ENCODE results near the gene PCDHA1. TPM values are rescaled to one million over a fixed set of nuclear protein-coding genes. Genes with fewer than 3 reads are reported as not detected.
A peak's percentile ranks its signal among the peaks of the same experiment; 100 is the strongest.

Gene PCDHA1
- total and polyA plus RNA-seq, 2 experiments from 2014 or later: 0.81 to 1.6 TPM

DNA sequence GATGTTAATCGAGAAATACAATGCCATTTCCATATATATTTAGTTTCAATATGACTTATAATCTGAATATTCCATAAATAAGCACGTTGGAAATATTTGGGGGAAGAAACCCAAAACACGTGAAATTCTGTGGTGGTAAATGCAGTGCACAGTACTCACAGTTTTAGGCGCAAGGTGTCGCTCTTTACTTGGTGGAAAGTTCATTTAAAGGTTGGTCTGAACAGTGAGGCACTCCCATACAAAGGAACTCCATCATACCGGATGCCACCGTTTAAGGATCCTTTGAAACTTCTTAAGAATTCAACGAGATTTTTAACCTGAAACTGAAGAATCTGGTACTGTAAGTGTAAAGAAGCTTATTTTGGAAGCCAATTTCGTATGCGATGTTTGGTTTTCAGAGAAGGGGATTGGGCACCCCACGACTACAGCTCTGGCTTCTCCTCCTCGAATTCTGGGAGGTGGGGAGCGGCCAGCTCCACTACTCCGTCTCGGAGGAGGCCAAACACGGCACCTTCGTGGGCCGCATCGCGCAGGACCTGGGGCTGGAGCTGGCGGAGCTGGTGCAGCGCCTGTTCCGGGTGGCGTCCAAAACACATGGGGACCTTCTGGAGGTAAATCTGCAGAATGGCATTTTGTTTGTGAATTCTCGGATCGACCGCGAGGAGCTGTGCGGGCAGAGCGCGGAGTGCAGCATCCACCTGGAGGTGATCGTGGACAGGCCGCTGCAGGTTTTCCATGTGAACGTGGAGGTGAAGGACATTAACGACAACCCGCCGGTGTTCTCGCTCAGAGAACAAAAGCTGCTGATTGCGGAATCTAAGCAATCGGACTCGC, 83.0 kb downstream of the PCDHA1 start, which contains the start of gene PCDHA11:
TSS of gene PCDHA11 (plus strand) at position 237 of the 834 bp plus-strand sequence. CDS start at position 384, 147 bp downstream.
- Histone ChIP-seq H3K4me3 (peak within 1 kb of the TSS; percentile 59), H3K27me3 (ENCODE audit: insufficient read depth) (no peaks in the 10 kb centered on the region), H3K27ac (ENCODE audit: low read depth) (peak within 1 kb of the TSS; percentile 48; the same call in 1 of the 2 replicates), H3K4me2 (peak within 1 kb of the TSS; percentile 72), H3K36me3 (ENCODE audit: insufficient read depth) (no peaks in the 10 kb centered on the region; the same call in 1 of the 2 replicates), H3K79me2 (replicated peaks; ENCODE audit: insufficient read depth) (peaks cover 27% of the 10 kb centered on the region), H3K9me2 (ENCODE audit: insufficient read depth) (no peaks in the 10 kb centered on the region), H4K20me1 (replicated peaks; ENCODE audit: insufficient read depth) (no peaks in the 10 kb centered on the region; the same call in 1 of the 2 replicates), H2AFZ (no peak within 1 kb of the TSS), H3F3A (replicated peaks; ENCODE audit: low read depth) (no peaks in the 10 kb centered on the region), H3K4me1 (ENCODE audit: insufficient read depth) (0 out of 2 replicates have a peak, but pooled peaks cover 9% of the 10 kb centered on the region)
- Mint-ChIP-seq H3K9me3 (peaks cover 22% of the 10 kb centered on the region; the same call in 2 of the 3 replicates), H3K4me1 (peaks cover 11% of the 10 kb centered on the region), H3K36me3 (ENCODE audit: low read depth) (peaks cover 38% of the 10 kb centered on the region), H3K27ac (peak within 1 kb of the TSS; percentile 86), H3K4me3 (peak within 1 kb of the TSS; percentile 86), H3K27me3 (ENCODE audit: insufficient read depth, low read depth, poor library complexity) (no peaks in the 10 kb centered on the region)
- DNase-seq (ENCODE audit: low spot score) (peak; percentile 87), ATAC-seq (peak; percentile 94)
- TF ChIP-seq, protein P1, sequence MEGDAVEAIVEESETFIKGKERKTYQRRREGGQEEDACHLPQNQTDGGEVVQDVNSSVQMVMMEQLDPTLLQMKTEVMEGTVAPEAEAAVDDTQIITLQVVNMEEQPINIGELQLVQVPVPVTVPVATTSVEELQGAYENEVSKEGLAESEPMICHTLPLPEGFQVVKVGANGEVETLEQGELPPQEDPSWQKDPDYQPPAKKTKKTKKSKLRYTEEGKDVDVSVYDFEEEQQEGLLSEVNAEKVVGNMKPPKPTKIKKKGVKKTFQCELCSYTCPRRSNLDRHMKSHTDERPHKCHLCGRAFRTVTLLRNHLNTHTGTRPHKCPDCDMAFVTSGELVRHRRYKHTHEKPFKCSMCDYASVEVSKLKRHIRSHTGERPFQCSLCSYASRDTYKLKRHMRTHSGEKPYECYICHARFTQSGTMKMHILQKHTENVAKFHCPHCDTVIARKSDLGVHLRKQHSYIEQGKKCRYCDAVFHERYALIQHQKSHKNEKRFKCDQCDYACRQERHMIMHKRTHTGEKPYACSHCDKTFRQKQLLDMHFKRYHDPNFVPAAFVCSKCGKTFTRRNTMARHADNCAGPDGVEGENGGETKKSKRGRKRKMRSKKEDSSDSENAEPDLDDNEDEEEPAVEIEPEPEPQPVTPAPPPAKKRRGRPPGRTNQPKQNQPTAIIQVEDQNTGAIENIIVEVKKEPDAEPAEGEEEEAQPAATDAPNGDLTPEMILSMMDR (conservative IDR thresholded peaks at IDR 0.05; ENCODE audit: low read depth in 2 of 2): peak; percentile 76 to 82
- no peak for TF ChIP-seq ZNF114 (CRISPR knock-in tag; IDR thresholded peaks at IDR 0.05)
- peak; percentile 44; the same call in 1 of the 2 replicates for TF ChIP-seq POLR2AphosphoS5 (IDR thresholded peaks at IDR 0.05; ENCODE audit: low read depth)
- TF ChIP-seq, protein P2, sequence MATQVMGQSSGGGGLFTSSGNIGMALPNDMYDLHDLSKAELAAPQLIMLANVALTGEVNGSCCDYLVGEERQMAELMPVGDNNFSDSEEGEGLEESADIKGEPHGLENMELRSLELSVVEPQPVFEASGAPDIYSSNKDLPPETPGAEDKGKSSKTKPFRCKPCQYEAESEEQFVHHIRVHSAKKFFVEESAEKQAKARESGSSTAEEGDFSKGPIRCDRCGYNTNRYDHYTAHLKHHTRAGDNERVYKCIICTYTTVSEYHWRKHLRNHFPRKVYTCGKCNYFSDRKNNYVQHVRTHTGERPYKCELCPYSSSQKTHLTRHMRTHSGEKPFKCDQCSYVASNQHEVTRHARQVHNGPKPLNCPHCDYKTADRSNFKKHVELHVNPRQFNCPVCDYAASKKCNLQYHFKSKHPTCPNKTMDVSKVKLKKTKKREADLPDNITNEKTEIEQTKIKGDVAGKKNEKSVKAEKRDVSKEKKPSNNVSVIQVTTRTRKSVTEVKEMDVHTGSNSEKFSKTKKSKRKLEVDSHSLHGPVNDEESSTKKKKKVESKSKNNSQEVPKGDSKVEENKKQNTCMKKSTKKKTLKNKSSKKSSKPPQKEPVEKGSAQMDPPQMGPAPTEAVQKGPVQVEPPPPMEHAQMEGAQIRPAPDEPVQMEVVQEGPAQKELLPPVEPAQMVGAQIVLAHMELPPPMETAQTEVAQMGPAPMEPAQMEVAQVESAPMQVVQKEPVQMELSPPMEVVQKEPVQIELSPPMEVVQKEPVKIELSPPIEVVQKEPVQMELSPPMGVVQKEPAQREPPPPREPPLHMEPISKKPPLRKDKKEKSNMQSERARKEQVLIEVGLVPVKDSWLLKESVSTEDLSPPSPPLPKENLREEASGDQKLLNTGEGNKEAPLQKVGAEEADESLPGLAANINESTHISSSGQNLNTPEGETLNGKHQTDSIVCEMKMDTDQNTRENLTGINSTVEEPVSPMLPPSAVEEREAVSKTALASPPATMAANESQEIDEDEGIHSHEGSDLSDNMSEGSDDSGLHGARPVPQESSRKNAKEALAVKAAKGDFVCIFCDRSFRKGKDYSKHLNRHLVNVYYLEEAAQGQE (IDR thresholded peaks at IDR 0.05; ENCODE audit: unreplicated experiment): peak; percentile 27
- peak; percentile 34; the same call in 1 of the 2 replicates for TF ChIP-seq NANOG (IDR thresholded peaks at IDR 0.05; ENCODE audit: borderline replicate concordance)

DNA sequence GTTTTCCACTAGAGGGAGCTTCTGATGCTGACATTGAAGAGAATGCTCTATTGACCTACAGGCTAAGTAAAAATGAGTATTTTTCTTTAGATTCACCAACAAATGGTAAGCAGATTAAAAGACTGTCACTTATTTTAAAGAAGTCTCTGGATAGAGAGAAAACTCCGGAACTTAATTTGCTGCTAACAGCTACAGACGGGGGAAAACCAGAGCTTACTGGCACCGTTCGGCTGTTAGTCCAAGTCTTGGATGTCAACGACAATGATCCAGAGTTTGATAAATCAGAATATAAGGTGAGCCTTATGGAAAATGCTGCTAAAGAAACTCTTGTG, 83.6 kb downstream of the PCDHA1 start:
- no peak overlapping the region for H3K27ac Mint-ChIP-seq
- Histone ChIP-seq H3K36me3 (ENCODE audit: insufficient read depth) (no peaks in the 10 kb centered on the region; the same call in 1 of the 2 replicates), H3K9me2 (ENCODE audit: insufficient read depth) (no peaks in the 10 kb centered on the region), H3K27ac (ENCODE audit: low read depth) (no peak overlapping the region), H3K4me1 (ENCODE audit: insufficient read depth) (peaks cover 13% of the 10 kb centered on the region; the same call in 1 of the 2 replicates), H3K79me2 (replicated peaks; ENCODE audit: insufficient read depth) (peaks cover 29% of the 10 kb centered on the region), H3K4me3 (peak overlapping the region; percentile 59), H2AFZ (no peak overlapping the region), H3F3A (replicated peaks; ENCODE audit: low read depth) (no peaks in the 10 kb centered on the region), H4K20me1 (replicated peaks; ENCODE audit: insufficient read depth) (no peaks in the 10 kb centered on the region; the same call in 1 of the 2 replicates), H3K27me3 (ENCODE audit: insufficient read depth) (no peaks in the 10 kb centered on the region), H3K4me2 (peak overlapping the region; percentile 72)
- DNase-seq (ENCODE audit: low spot score): no peak
- H3K27me3 Mint-ChIP-seq (ENCODE audit: insufficient read depth, low read depth, poor library complexity): no peaks in the 10 kb centered on the region
- peaks cover 22% of the 10 kb centered on the region; the same call in 2 of the 3 replicates for H3K9me3 Mint-ChIP-seq
- H3K4me1 Mint-ChIP-seq: peaks cover 15% of the 10 kb centered on the region
- ATAC-seq: no peak; the same call in 2 of the 3 replicates
- peak overlapping the region; percentile 86 for H3K4me3 Mint-ChIP-seq
- TF ChIP-seq POLR2AphosphoS5 (IDR thresholded peaks at IDR 0.05; ENCODE audit: low read depth): no peak
- TF ChIP-seq, protein P1 (conservative IDR thresholded peaks at IDR 0.05; ENCODE audit: low read depth in 2 of 2): peak; percentile 74 to 79
- peaks cover 36% of the 10 kb centered on the region for H3K36me3 Mint-ChIP-seq (ENCODE audit: low read depth)
